Astrocyte (in vitro differentiated cells and primary cell): ENCODE results near the gene SRRM1. TPM values are rescaled to one million over a fixed set of nuclear protein-coding genes. Genes with fewer than 3 reads are reported as not detected.

Experiments
- total RNA-seq: library from RNA; stranded (reverse); gene quantifications from 2 replicates; pipeline ENCODE4 v1.2.1, GENCODE V29; 2021

SRRM1 gene
- total RNA-seq, 1 donor from 2014 or later, result 138 TPM

Other genes starting within 250 kb of the SRRM1 start
- gene STPG1, start 229.5 kb upstream of the SRRM1 start, total RNA-seq, result 9.2 and 9.5 TPM in 2 replicates
- 45.1 and 47.2 TPM in 2 replicates for gene NIPAL3, start 227.5 kb upstream of the SRRM1 start, total RNA-seq
- gene RCAN3, start 140.5 kb upstream of the SRRM1 start, total RNA-seq, result 15.4 and 17.7 TPM in 2 replicates
- not detected in 2 replicates for gene NCMAP, start 87.2 kb upstream of the SRRM1 start, total RNA-seq
- gene CLIC4, start 102.1 kb downstream of the SRRM1 start, total RNA-seq, result 353 and 375 TPM in 2 replicates